Effector memory CD4-positive, alpha-beta T cell (primary cell): ENCODE measurements around the gene ZNF584.

ENCODE experiments used
- DNase-seq, 3 donors: peaks; one replicate each; pipeline ENCODE4 v3.0.0-alpha.2; 2020
- H3K27ac ChIP-seq: 2 replicates; pipeline ENCODE4 v1.7.0; 2013; ENCODE audit warnings: mild to moderate bottlenecking, low read length, moderate library complexity; ENCODE audit not compliant: insufficient read depth, poor library complexity, severe bottlenecking
- H3K27me3 ChIP-seq: replicated peaks from 2 replicates; pipeline ENCODE4 v1.7.0; 2013; ENCODE audit warnings: mild to moderate bottlenecking, low read length; ENCODE audit not compliant: insufficient read depth, control insufficient read depth, poor library complexity, severe bottlenecking
- H3K36me3 ChIP-seq: 2 replicates; pipeline ENCODE4 v1.7.0; 2013; ENCODE audit warnings: mild to moderate bottlenecking, low read length, moderate library complexity; ENCODE audit not compliant: control insufficient read depth, insufficient read depth
- H3K4me1 ChIP-seq: 2 replicates; pipeline ENCODE4 v1.7.0; 2013; ENCODE audit warnings: low read length, mild to moderate bottlenecking; ENCODE audit not compliant: control insufficient read depth, insufficient read depth, poor library complexity, severe bottlenecking
- H3K4me3 ChIP-seq: 2 replicates; pipeline ENCODE4 v1.7.0; 2013; ENCODE audit warnings: low read length, low read depth, mild to moderate bottlenecking; ENCODE audit not compliant: insufficient read depth, poor library complexity, severe bottlenecking
- H3K9me3 ChIP-seq: 2 replicates; pipeline ENCODE4 v1.7.0; 2013; ENCODE audit warnings: mild to moderate bottlenecking, low read length, moderate library complexity; ENCODE audit not compliant: control insufficient read depth

Gene ZNF584

GRCh38 chr19:58406818-58407657 lies 1.4 kb upstream of the ZNF584 start:
- Histone ChIP-seq H3K4me1 (peaks cover 17% of the 10 kb centered on the region), H3K4me3 (no peak overlapping the region), H3K9me3 (no peaks in the 10 kb centered on the region), H3K27ac (peak overlapping the region; percentile 86), H3K36me3 (no peaks in the 10 kb centered on the region), H3K27me3 (no peaks in the 10 kb centered on the region)
- no peak for DNase-seq

GRCh38 chr19:58407658-58408151 lies 744 bp upstream of the ZNF584 start:
- Histone ChIP-seq H3K27ac (peak overlapping the region; percentile 86), H3K36me3 (no peaks in the 10 kb centered on the region), H3K4me3 (peak overlapping the region; percentile 90), H3K27me3 (no peaks in the 10 kb centered on the region), H3K9me3 (no peaks in the 10 kb centered on the region), H3K4me1 (peaks cover 17% of the 10 kb centered on the region)
- DNase-seq = no peak

GRCh38 chr19:58409010-58409790 lies 751 bp downstream of the ZNF584 start:
- no peak for DNase-seq
- H3K27me3 ChIP-seq = no peaks in the 10 kb centered on the region
- H3K4me1 ChIP-seq = peaks cover 17% of the 10 kb centered on the region
- no peaks in the 10 kb centered on the region for H3K9me3 ChIP-seq
- peak overlapping the region; percentile 86 for H3K27ac ChIP-seq
- H3K36me3 ChIP-seq = no peaks in the 10 kb centered on the region
- peak overlapping the region; percentile 90 for H3K4me3 ChIP-seq

GRCh38 chr19:58416604-58417003 lies 8.2 kb downstream of the ZNF584 start:
- Histone ChIP-seq H3K4me3 (no peak overlapping the region), H3K4me1 (no peaks in the 10 kb centered on the region), H3K9me3 (no peaks in the 10 kb centered on the region), H3K27me3 (no peaks in the 10 kb centered on the region), H3K36me3 (peaks cover 15% of the 10 kb centered on the region), H3K27ac (no peak overlapping the region)
- DNase-seq = no peak

GRCh38 chr19:58417071-58417470 lies 8.6 kb downstream of the ZNF584 start:
- no peak overlapping the region for H3K4me3 ChIP-seq
- H3K4me1 ChIP-seq = no peaks in the 10 kb centered on the region
- H3K27ac ChIP-seq = no peak overlapping the region
- peaks cover 15% of the 10 kb centered on the region for H3K36me3 ChIP-seq
- H3K9me3 ChIP-seq = no peaks in the 10 kb centered on the region
- DNase-seq = no peak
- H3K27me3 ChIP-seq = no peaks in the 10 kb centered on the region

GRCh38 chr19:58428617-58429016 lies 20.2 kb downstream of the ZNF584 start:
- Histone ChIP-seq H3K4me1 (no peaks in the 10 kb centered on the region), H3K27ac (no peak overlapping the region), H3K9me3 (peaks cover 37% of the 10 kb centered on the region), H3K27me3 (no peaks in the 10 kb centered on the region), H3K4me3 (no peak overlapping the region), H3K36me3 (no peaks in the 10 kb centered on the region)
- no peak for DNase-seq

GRCh38 chr19:58429745-58430144 lies 21.3 kb downstream of the ZNF584 start:
- Histone ChIP-seq H3K4me1 (no peaks in the 10 kb centered on the region), H3K4me3 (no peak overlapping the region), H3K9me3 (peaks cover 47% of the 10 kb centered on the region), H3K36me3 (peaks cover 9% of the 10 kb centered on the region), H3K27me3 (no peaks in the 10 kb centered on the region), H3K27ac (no peak overlapping the region)
- no peak for DNase-seq

GRCh38 chr19:58434217-58434616 lies 25.8 kb downstream of the ZNF584 start:
- Histone ChIP-seq H3K4me1 (peaks cover under 1% of the 10 kb centered on the region), H3K27ac (no peak overlapping the region), H3K36me3 (peaks cover 36% of the 10 kb centered on the region), H3K4me3 (no peak overlapping the region), H3K9me3 (peaks cover 52% of the 10 kb centered on the region), H3K27me3 (no peaks in the 10 kb centered on the region)
- no peak for DNase-seq

- H3K4me1 ChIP-seq = peaks cover 12% of the 10 kb centered on the region
- peak within 1 kb of the TSS; percentile 72 for H3K27ac ChIP-seq
- peak within 1 kb of the TSS; percentile 58 for H3K4me3 ChIP-seq
- peaks cover 4% of the 10 kb centered on the region for H3K9me3 ChIP-seq
- DNase-seq = peak; percentile 91 to 94 (median 94)
- no peaks in the 10 kb centered on the region for H3K27me3 ChIP-seq
- H3K36me3 ChIP-seq = peaks cover 25% of the 10 kb centered on the region
These were observed 31.4 kb downstream of the ZNF584 start, which contains the start of gene ZNF132 for GRCh38 chr19:58439576-58440554. ZNF132 (minus strand) TSS chr19:58440153; CDS start chr19:58439821, 332 bp downstream.
